Amniotic stem cell (primary cell): Measurements from ENCODE around the gene ENC1.

Experiments
- DNase-seq: peaks from one replicate; lab custom pipeline; 2025; lab: John Stamatoyannopoulos, UW

ENC1 gene

DNA sequence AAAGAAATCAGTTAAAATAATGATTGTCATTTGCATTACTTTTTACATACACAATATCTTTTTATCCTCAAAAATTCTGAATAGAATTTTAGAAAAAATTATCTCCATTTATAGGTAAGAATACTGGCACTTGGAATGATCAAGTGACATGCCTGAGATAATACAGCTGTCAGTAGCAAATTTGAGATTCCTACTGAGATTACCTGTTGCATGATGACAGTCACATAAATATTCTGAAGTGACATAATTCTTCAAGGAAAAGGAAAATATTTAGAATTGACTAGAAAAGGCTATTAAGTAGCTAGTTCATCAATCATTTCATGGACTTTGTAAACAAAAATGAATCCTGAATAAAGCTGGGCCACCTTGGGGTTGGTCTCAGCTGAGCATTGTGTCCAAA is 15.2 kb upstream of the ENC1 start:
- DNase-seq: no peak

GRCh38 chr5:74655206-74655605 is 14.7 kb upstream of the ENC1 start:
- DNase-seq: no peak

DNA sequence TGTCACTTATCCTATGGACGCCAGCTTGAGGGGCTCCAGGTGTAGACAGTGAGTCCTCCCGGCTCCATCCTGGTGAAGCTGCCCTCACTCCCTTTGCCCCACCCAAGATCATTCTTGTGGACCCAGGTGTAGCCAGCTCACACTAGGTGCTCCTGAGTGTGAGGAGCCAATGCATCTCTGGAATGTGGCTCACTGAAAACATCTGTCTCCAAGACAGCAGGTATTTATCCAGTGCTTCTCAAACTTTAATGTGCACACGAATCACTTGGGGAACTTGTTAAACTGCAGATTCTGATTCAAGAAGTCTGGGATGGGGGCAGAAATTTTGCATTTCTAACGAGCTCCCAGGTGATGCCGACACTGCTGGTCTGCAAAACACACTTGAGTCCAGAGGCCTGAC is 13.5 kb upstream of the ENC1 start:
- DNase-seq: no peak

GRCh38 chr5:74652576-74652975 is 12.0 kb upstream of the ENC1 start:
- DNase-seq: no peak

DNA sequence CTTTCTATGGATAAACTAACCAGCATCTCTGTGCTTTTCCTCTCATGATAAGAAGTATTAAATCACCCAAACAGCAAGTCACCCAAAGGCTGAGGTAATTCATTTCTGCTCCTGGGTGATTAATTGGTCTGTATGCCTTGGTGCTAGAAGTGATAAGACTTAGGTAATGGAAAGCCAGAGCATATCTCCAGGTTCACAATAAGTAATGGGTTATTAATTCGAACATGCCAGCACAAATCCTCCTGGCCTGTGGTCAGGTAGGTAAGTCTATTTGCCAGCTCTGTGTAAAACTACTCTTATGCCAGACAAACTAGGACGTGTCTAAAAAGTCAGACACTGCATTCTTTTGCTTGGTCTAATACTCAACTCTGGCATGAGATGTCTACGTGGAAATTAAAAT is 11.2 kb upstream of the ENC1 start:
- DNase-seq: no peak

- no peak for DNase-seq
Measured at GRCh38 chr5:74649421-74649973, 9.0 kb upstream of the ENC1 start.

DNA sequence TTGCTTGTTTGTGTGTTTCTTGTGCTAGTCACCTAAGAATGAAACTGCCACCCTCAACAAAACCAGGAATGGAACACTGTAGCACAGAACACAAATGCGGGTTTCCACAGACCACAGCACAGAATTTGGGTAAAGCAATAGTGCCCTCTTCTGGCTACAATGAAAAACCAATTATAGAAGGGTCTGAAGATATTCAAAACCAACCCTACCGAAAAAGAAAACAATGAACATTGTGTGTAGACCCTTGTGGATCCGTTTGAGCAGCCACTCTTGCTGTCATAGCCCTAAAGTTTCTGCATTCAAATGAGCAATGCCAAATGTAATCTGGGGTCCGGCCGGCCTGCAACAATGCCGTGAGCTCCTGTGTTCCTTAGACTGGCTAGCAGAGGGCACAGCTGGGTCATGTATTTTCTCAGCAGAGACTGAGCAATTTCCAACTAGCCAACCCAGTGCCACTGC is 8.3 kb upstream of the ENC1 start:
- DNase-seq: peak; percentile 16

GRCh38 chr5:74647096-74647495 is 6.6 kb upstream of the ENC1 start:
- no peak for DNase-seq

DNA sequence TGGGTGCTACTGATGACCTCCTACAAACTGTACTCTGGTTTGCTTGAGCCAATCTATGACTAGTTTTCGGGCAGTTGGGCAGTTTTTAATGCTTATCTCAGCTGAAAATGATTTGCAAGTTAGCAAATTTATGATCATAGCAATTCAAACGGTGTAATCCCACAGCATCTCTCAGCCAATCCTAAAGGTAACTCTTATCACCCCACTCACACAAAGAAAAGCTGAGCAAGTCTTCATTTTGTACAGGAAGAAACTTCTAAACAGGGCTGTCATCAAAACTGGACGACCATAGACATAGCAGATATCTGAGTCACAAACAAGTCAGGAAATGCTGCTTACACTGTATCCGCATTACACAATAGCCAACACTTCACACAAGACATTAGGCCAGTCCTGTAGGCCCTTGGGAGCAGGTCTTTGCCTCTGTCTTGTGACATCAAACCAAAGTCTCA is 2.6 kb upstream of the ENC1 start:
- peak; percentile 34 for DNase-seq

DNA sequence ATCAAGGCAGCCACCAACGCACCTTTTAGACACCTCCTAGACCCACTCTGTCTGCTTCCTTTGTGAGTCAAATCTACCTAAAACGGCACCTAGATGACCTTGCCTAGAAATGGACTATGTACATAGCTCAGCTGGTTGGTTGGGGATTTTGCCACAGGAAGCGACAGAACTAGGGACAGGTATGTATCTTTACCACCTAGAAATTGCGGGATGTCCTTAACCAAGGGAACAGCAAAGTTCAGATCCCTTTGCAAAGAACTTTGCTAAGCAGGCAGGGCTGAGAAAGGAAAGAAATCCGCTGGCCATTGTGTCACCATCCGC is 2.0 kb upstream of the ENC1 start:
- no peak for DNase-seq

DNA sequence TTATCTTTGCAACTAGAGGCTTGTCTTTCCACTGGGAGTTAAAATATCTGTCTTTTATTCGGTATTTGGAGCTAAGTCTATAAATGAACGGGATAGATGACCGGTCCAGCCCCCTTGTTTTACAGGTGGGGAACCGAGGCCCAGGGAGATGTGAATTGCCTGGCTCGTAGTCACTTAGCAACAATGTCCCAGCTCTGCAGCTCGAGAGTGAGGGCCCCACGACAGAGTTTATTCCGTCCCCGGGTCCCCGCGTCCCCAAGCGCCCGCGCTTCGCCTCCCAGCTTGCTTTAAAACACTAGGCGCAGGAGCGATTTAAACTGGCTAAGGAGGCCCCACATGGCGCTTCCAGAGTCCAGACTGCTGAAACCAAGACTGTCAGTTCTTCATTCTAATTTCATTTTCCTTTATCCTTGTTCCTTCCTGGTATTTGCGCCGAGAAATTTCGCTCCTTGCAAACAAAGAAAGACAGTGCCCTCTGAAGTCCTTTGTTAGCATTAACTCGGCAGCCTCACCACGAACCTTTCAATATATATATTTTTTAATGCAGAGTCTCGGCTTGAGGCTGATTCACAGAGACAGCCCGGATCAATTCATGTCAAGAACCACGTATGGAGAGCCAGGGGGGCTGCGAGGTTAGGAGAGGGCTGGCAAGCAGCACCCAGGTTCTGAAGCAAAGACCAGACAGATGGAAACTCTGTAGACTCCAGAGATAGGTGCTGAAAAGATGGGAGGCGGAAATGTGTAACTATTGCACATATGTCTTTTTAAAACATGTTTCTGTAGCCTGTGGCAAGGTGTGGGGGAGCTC is 1.4 kb upstream of the ENC1 start:
- peak; percentile 72 for DNase-seq

GRCh38 chr5:74640954-74641734 is 616 bp upstream of the ENC1 start:
- DNase-seq: peak; percentile 56

GRCh38 chr5:74639807-74640449 is 600 bp downstream of the ENC1 start:
- DNase-seq: peak; percentile 29

DNA sequence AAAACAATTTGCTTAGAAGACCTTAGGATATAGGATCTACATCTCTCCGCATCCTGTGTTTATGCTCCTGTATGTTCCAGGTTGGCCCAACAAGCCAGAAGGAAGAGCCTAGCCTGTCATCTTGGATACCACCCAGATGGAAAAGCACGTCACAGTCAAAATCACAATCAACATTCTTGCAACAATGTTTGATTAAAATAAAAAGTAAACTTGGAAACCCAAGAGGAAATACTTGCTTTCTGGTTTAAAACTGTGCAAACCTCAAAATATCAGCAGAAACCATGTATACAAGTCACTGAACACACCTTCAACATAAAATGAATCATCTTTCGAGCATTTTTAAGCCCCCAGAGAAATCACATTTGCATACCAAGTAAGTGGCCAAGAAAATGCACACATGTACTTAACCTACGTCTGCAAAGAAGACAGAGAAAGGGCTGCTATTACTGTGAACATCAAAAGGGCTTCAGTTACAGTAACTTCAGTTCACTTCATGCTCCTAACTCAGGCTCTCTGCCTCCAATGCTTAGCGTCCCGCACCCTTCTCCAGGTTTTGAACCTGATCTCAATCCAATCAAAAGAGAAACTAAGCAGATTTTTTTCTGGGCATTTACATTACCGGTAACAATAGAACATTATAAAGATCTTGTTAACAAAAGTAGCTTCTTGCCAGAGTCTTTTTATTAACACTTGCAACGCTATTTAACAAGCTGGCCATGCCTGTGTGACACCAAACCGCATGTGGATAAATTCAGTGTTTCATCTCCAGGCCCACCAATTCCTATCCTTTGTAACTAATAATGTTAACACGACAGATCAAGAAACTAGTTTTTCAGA is 1.3 kb downstream of the ENC1 start:
- DNase-seq: no peak

- DNase-seq: no peak
Measured at GRCh38 chr5:74638544-74638969, 2.0 kb downstream of the ENC1 start.

- DNase-seq: no peak
Measured at GRCh38 chr5:74636552-74636951, 4.0 kb downstream of the ENC1 start.

DNA sequence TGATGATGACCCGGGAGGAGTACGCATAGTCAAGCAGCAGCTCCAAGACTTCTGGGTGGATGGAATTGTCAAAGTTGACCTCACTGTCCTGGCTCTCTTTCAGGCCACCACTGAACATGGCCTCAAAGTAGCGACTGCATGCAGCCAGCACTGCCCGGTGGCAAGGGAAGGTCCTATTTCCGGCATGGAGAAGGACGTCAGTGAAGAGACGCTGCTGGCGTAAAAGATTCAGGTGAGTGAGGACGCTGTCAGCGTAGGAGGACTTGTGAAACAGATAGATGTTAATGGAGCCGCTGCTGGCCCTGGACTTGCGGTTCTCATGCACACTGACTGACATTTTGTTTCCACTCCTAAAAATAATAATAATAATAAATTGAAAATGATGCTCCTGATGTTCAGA is 4.4 kb downstream of the ENC1 start:
- DNase-seq: no peak

GRCh38 chr5:74634611-74635286 is 5.8 kb downstream of the ENC1 start:
- DNase-seq: no peak

DNA sequence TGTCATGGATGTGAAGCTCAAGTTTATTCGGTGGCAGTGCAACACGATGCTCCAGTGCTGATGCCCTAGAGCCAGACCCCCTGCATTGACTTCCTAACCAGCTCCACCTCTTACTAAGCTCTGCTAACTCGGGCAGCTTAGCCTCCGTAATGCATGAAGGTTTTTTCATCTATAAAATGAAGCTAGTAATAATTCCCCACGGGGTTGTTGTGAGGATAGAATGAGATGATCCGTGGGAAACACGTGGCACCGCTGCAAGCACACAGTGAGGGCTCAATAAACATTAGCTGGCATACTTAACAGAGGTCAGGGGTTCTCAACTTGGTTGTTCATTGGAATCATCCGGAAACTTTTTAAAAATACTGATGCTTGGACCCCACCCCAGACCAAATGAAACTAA is 6.8 kb downstream of the ENC1 start:
- no peak for DNase-seq

DNA sequence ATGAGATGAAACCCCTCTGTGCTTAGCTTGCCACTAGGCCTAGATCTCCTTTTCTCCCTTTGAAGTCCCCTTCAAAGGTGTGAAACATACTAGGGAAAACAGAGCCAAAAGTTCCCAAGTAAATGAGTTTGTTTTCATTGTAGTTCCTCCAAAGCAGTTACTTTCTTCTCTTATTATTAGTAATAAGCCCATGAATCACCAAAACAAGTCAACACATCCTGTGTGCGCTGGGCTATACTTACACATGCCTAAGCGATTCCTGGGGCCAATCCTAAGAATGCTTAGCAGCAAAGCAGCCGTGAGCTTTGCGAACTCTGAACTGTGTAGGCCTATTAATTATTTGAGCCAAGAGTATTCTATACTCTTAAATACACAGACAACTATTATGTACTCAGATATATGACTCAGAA is 7.6 kb downstream of the ENC1 start:
- DNase-seq: no peak
